ENCODE results near the gene SAMD8. TPM values are rescaled to one million over a fixed set of nuclear protein-coding genes. Genes with fewer than 3 reads are reported as not detected.

Gene SAMD8
- total RNA-seq, 4 donors from 2014 or later = 53.1 to 59.7 (median 57.8) TPM

GRCh38 chr10:75108684-75109458 lies 2.6 kb upstream of the SAMD8 start:
- TF ChIP-seq CTCF (IDR thresholded peaks at IDR 0.05; ENCODE audit: low read depth) = no peak

- no peak for TF ChIP-seq CTCF (IDR thresholded peaks at IDR 0.05; ENCODE audit: low read depth)
These were observed 2.0 kb upstream of the SAMD8 start for GRCh38 chr10:75109459-75109778.

- TF ChIP-seq CTCF (IDR thresholded peaks at IDR 0.05; ENCODE audit: low read depth) = no peak
These were observed 1.3 kb upstream of the SAMD8 start for GRCh38 chr10:75110006-75110632.

- TF ChIP-seq CTCF (IDR thresholded peaks at IDR 0.05; ENCODE audit: low read depth) = no peak
These were observed 637 bp downstream of the SAMD8 start for GRCh38 chr10:75111907-75112679.

- TF ChIP-seq CTCF (IDR thresholded peaks at IDR 0.05; ENCODE audit: low read depth) = no peak
These were observed 3.7 kb downstream of the SAMD8 start for GRCh38 chr10:75115137-75115536.

- no peak for TF ChIP-seq CTCF (IDR thresholded peaks at IDR 0.05; ENCODE audit: low read depth)
These were observed 6.5 kb downstream of the SAMD8 start for GRCh38 chr10:75117995-75118394.

- TF ChIP-seq CTCF (IDR thresholded peaks at IDR 0.05; ENCODE audit: low read depth) = no peak
These were observed 9.9 kb downstream of the SAMD8 start for GRCh38 chr10:75121322-75121721.

Data from subcutaneous adipose tissue (tissue), 4 donors.